ENCODE measurements around the gene MSMO1. TPM values are rescaled to one million over a fixed set of nuclear protein-coding genes. Genes with fewer than 3 reads are reported as not detected.

The MSMO1 gene
- total and polyA plus RNA-seq, 2 of the 8 experiments (the other 6 are each of a cell fraction or from before 2014, with no cell fraction given), result 79.8 to 109 TPM

GRCh38 chr4:165324918-165325304 is 2.6 kb upstream of the MSMO1 start:
- Histone ChIP-seq H3K9ac (replicated peaks in 1 of 4; ENCODE audit: extremely low read depth in 1 of 4, low read depth in 3 of 4, low read length in 3 of 4) (no peak overlapping the region), H4K8ac (ENCODE audit: extremely low read depth, insufficient read depth, low read length) (no peak overlapping the region), H4K91ac (replicated peaks; ENCODE audit: insufficient read length, low read length) (no peak overlapping the region), H3K27ac (ENCODE audit: low read depth, low read length) (no peak overlapping the region), H3K27me3 (replicated peaks in 1 of 4; ENCODE audit: control insufficient read depth in 3 of 4, extremely low read depth in 1 of 4, insufficient read depth in 3 of 4, low read length in 3 of 4) (no peaks in the 10 kb centered on the region), H3K18ac (ENCODE audit: extremely low read depth, low read length) (no peak overlapping the region), H4K5ac (ENCODE audit: insufficient read length, low read depth, low read length) (no peak overlapping the region), H4K20me1 (replicated peaks in 1 of 2; ENCODE audit: control insufficient read depth in 1 of 2, insufficient read depth in 2 of 2, low read length in 2 of 2) (peaks cover 2 to 4% of the 10 kb centered on the region in 2 experiments), H3K23me2 (ENCODE audit: low read depth, low read length) (peaks cover 3% of the 10 kb centered on the region), H2AK5ac (ENCODE audit: low read depth, low read length) (no peak overlapping the region), H2AFZ (ENCODE audit: low read length) (no peak overlapping the region), H2BK20ac (ENCODE audit: low read length) (no peak overlapping the region), H3K79me2 (ENCODE audit: control insufficient read depth in 1 of 2, insufficient read depth in 2 of 2, low read length in 2 of 2) (peaks cover 22 to 24% of the 10 kb centered on the region in 2 experiments), H3K14ac (ENCODE audit: insufficient read length) (no peak overlapping the region), H3K4ac (replicated peaks; ENCODE audit: insufficient read length, low read depth, low read length) (no peak overlapping the region), H3K4me2 (ENCODE audit: insufficient read depth in 1 of 2, low read depth in 2 of 2, low read length in 2 of 2) (no peak overlapping the region), H2BK12ac (ENCODE audit: low read depth, low read length) (no peak overlapping the region), H3K4me3 (ENCODE audit: extremely low read depth in 1 of 4, insufficient read depth in 2 of 4, low read depth in 3 of 4, low read length in 4 of 4) (no peak overlapping the region), H3K36me3 (ENCODE audit: control insufficient read depth in 2 of 4, insufficient read depth in 4 of 4, low read length in 3 of 4) (no peaks in the 10 kb centered on the region; a peak in 1 of 8 replicates), H3K23ac (ENCODE audit: insufficient read length) (no peak overlapping the region), H3K79me1 (ENCODE audit: low read depth, low read length) (no peaks in the 10 kb centered on the region; the same call in 1 of the 2 replicates), H3K4me1 (replicated peaks in 1 of 4; ENCODE audit: control insufficient read depth in 3 of 4, insufficient read depth in 4 of 4, low read length in 3 of 4) (peaks cover 4 to 9% (median 6%) of the 10 kb centered on the region in 4 experiments; a peak in 6 of 7 replicates), H2BK120ac (replicated peaks; ENCODE audit: low read depth, low read length) (no peak overlapping the region), H3K56ac (replicated peaks; ENCODE audit: insufficient read length, low read depth, low read length) (no peak overlapping the region), H2BK5ac (ENCODE audit: low read depth, low read length) (no peak overlapping the region), H2BK15ac (ENCODE audit: low read length) (no peak overlapping the region), H3K9me3 (ENCODE audit: insufficient read depth in 2 of 2, low read depth in 1 of 2, low read length in 1 of 2) (no peaks in the 10 kb centered on the region)
- TF ChIP-seq JUN (IDR thresholded peaks at IDR 0.05; ENCODE audit: low read depth, low read length) (no peak), SAP30 (IDR thresholded peaks at IDR 0.05; ENCODE audit: insufficient read depth, insufficient replicate concordance, low read length) (no peak), SUZ12 (IDR thresholded peaks at IDR 0.05; ENCODE audit: low read length) (no peak)
- no peak for DNase-seq (ENCODE audit: low read depth in 1 of 2, low spot score in 2 of 2)
- no peak for FAIRE-seq
- ChIA-PET CTCF (ENCODE audit: partially characterized antibody) (interaction anchor here (0.7 to 2.8 kb wide), 3 partner anchors 60 to 194 kb away, joined by 3 to 12 read pairs (median 3); no protein-coding TSS in a partner anchor), POLR2A (ENCODE audit: partially characterized antibody) (interaction anchor here (1.1 to 2.1 kb wide), 2 partner anchors 9 to 116 kb away, joined by 3 to 9 read pairs; no protein-coding TSS in a partner anchor)
- 83% methylated on average over 3 of the region's 3 CpGs; no CpG with 5 or more reads in 1 of the 2 experiments for WGBS, 2 experiments (ENCODE audit: extremely low coverage in 1 of 2, insufficient coverage in 1 of 2, insufficient read length in 1 of 2, insufficient replicate concordance in 2 of 2, low coverage in 1 of 2, low lambda C conversion rate in 2 of 2, missing lambda C conversion rate in 1 of 2)
